ENCODE measurements around the gene WFIKKN2. TPM values are rescaled to one million over a fixed set of nuclear protein-coding genes. Genes with fewer than 3 reads are reported as not detected.
A peak's percentile ranks its signal among the peaks of the same experiment; 100 is the strongest.

Gene WFIKKN2
- total RNA-seq, 1 donor from 2014 or later = 0.60 TPM

GRCh38 chr17:50837286-50837979 is 2.0 kb downstream of the WFIKKN2 start:
- TF ChIP-seq CTCF (IDR thresholded peaks at IDR 0.05; ENCODE audit: unreplicated experiment) = no peak
- Mint-ChIP-seq H3K4me3 (no peak overlapping the region), H3K27me3 (ENCODE audit: low read depth) (no peaks in the 10 kb centered on the region), H3K9me3 (no peaks in the 10 kb centered on the region), H3K27ac (no peak overlapping the region), H3K36me3 (no peaks in the 10 kb centered on the region), H3K4me1 (peaks cover 40% of the 10 kb centered on the region)
- no peak for DNase-seq (ENCODE audit: low spot score in 2 of 2, unreplicated experiment in 2 of 2)

GRCh38 chr17:50837980-50838954 is 2.9 kb downstream of the WFIKKN2 start:
- Mint-ChIP-seq H3K9me3 (no peaks in the 10 kb centered on the region), H3K4me1 (peaks cover 33% of the 10 kb centered on the region), H3K4me3 (no peak overlapping the region), H3K36me3 (no peaks in the 10 kb centered on the region), H3K27ac (no peak overlapping the region), H3K27me3 (ENCODE audit: low read depth) (no peaks in the 10 kb centered on the region)
- TF ChIP-seq CTCF (IDR thresholded peaks at IDR 0.05; ENCODE audit: unreplicated experiment) = no peak
- DNase-seq (ENCODE audit: low spot score in 2 of 2, unreplicated experiment in 2 of 2) = no peak

GRCh38 chr17:50839591-50840310 is 4.4 kb downstream of the WFIKKN2 start:
- TF ChIP-seq CTCF (IDR thresholded peaks at IDR 0.05; ENCODE audit: unreplicated experiment) = no peak
- no peaks in the 10 kb centered on the region for H3K27me3 Mint-ChIP-seq (ENCODE audit: low read depth)
- no peak for DNase-seq (ENCODE audit: low spot score in 2 of 2, unreplicated experiment in 2 of 2)
- H3K36me3 Mint-ChIP-seq = no peaks in the 10 kb centered on the region
- H3K4me1 Mint-ChIP-seq = peaks cover 24% of the 10 kb centered on the region
- no peaks in the 10 kb centered on the region for H3K9me3 Mint-ChIP-seq
- no peak overlapping the region for H3K4me3 Mint-ChIP-seq
- no peak overlapping the region for H3K27ac Mint-ChIP-seq

- Mint-ChIP-seq H3K9me3 (no peaks in the 10 kb centered on the region), H3K27ac (no peak overlapping the region), H3K36me3 (no peaks in the 10 kb centered on the region), H3K27me3 (ENCODE audit: low read depth) (no peaks in the 10 kb centered on the region), H3K4me1 (peaks cover 23% of the 10 kb centered on the region), H3K4me3 (no peak overlapping the region)
- TF ChIP-seq CTCF (IDR thresholded peaks at IDR 0.05; ENCODE audit: unreplicated experiment) = no peak
- DNase-seq (ENCODE audit: low spot score in 2 of 2, unreplicated experiment in 2 of 2) = no peak
Measured at GRCh38 chr17:50840311-50840851, 5.0 kb downstream of the WFIKKN2 start.

GRCh38 chr17:50841277-50841948 is 6.0 kb downstream of the WFIKKN2 start:
- peaks cover 27% of the 10 kb centered on the region for H3K4me1 Mint-ChIP-seq
- no peak overlapping the region for H3K4me3 Mint-ChIP-seq
- no peaks in the 10 kb centered on the region for H3K36me3 Mint-ChIP-seq
- TF ChIP-seq CTCF (IDR thresholded peaks at IDR 0.05; ENCODE audit: unreplicated experiment) = no peak
- peak overlapping the region; percentile 44 for H3K27ac Mint-ChIP-seq
- H3K27me3 Mint-ChIP-seq (ENCODE audit: low read depth) = no peaks in the 10 kb centered on the region
- no peak for DNase-seq (ENCODE audit: low spot score in 2 of 2, unreplicated experiment in 2 of 2)
- H3K9me3 Mint-ChIP-seq = no peaks in the 10 kb centered on the region
